NCI-H1105 treated with DMSO at 0.1 percent for 48 hours (cell line): ENCODE results near the gene PCDHGA2.
"Not testable (repeated sequence)": the region's sequence is repeated elsewhere in the genome, so short reads cannot be mapped to it uniquely, and the experiment has no call there.

ENCODE experiments used
- DNase-seq: peaks from one replicate; lab custom pipeline; 2025; lab: John Stamatoyannopoulos, UW

The PCDHGA2 gene

GRCh38 chr5:141383345-141383744, 44.8 kb downstream of the PCDHGA2 start:
- DNase-seq = no peak

GRCh38 chr5:141384471-141385267, 46.1 kb downstream of the PCDHGA2 start:
- DNase-seq = no peak

GRCh38 chr5:141387557-141388311, 49.2 kb downstream of the PCDHGA2 start, which contains the start of gene PCDHGB4:
Gene PCDHGB4 (plus strand): TSS chr5:141387698. CDS start chr5:141387885, 187 bp downstream.
- DNase-seq = not testable (repeated sequence)

GRCh38 chr5:141388661-141389060, 50.1 kb downstream of the PCDHGA2 start:
- no peak for DNase-seq

- no peak for DNase-seq
These were observed 50.8 kb downstream of the PCDHGA2 start for GRCh38 chr5:141389153-141390042.

GRCh38 chr5:141392429-141393198, 54.1 kb downstream of the PCDHGA2 start, which contains the start of gene PCDHGA8:
Gene PCDHGA8 (plus strand): TSS chr5:141392633. CDS start chr5:141392814, 181 bp downstream.
- no peak for DNase-seq
